BE2C (cell line): ENCODE results near the gene TMED5.

ENCODE experiments used
- DNase-seq: peaks from one replicate; pipeline ENCODE4 v3.0.0-alpha.2; 2020
- H3K27me3 ChIP-seq: fragments of 250-450 bp; sonication (Bioruptor Pico); 2 replicates; pipeline ENCODE4 v1.5.1; 2020; ENCODE audit warnings: mild to moderate bottlenecking
- H3K36me3 ChIP-seq: fragments of 250-450 bp; sonication (Bioruptor Pico); 2 replicates; pipeline ENCODE4 v1.5.1; 2020; ENCODE audit warnings: mild to moderate bottlenecking
- H3K4me1 ChIP-seq: fragments of 250-450 bp; sonication (Bioruptor Pico); 2 replicates; pipeline ENCODE4 v1.5.1; 2020
- H3K4me3 ChIP-seq: 2 replicates; pipeline ENCODE4 v1.5.1; 2011; ENCODE audit warnings: low read depth, low read length
- H3K9me3 ChIP-seq: fragments of 250-450 bp; sonication (Bioruptor Pico); 2 replicates; pipeline ENCODE4 v1.5.1; 2020
- TF ChIP-seq, protein P1 (sequence below): IDR thresholded peaks from 2 replicates; pipeline ENCODE4 v1.5.1; 2012; ENCODE audit warnings: mild to moderate bottlenecking, low read depth, low read length

The TMED5 gene

DNA sequence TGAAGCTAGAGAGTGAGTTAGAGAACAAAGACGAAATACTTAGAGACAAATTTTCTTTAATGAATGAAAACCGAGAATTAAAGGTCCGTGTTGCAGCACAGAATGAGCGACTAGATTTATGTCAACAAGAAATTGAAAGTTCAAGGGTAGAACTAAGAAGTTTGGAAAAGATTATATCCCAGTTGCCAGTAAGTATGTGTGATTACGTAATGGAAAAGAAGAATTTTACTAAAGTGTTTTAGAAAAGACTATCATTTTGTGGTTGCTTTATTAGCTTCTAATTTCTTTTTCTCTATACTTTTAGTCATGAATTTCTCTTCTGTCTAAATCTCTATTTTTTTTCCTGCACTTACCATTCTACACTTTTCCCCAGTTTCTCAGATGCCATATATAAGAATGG, 27.0 kb upstream of the TMED5 start:
- Histone ChIP-seq H3K4me3 (no peak overlapping the region), H3K4me1 (no peaks in the 10 kb centered on the region), H3K36me3 (no peaks in the 10 kb centered on the region), H3K27me3 (no peaks in the 10 kb centered on the region), H3K9me3 (no peaks in the 10 kb centered on the region)
- TF ChIP-seq, protein P1, sequence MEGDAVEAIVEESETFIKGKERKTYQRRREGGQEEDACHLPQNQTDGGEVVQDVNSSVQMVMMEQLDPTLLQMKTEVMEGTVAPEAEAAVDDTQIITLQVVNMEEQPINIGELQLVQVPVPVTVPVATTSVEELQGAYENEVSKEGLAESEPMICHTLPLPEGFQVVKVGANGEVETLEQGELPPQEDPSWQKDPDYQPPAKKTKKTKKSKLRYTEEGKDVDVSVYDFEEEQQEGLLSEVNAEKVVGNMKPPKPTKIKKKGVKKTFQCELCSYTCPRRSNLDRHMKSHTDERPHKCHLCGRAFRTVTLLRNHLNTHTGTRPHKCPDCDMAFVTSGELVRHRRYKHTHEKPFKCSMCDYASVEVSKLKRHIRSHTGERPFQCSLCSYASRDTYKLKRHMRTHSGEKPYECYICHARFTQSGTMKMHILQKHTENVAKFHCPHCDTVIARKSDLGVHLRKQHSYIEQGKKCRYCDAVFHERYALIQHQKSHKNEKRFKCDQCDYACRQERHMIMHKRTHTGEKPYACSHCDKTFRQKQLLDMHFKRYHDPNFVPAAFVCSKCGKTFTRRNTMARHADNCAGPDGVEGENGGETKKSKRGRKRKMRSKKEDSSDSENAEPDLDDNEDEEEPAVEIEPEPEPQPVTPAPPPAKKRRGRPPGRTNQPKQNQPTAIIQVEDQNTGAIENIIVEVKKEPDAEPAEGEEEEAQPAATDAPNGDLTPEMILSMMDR = no peak
- no peak for DNase-seq

DNA sequence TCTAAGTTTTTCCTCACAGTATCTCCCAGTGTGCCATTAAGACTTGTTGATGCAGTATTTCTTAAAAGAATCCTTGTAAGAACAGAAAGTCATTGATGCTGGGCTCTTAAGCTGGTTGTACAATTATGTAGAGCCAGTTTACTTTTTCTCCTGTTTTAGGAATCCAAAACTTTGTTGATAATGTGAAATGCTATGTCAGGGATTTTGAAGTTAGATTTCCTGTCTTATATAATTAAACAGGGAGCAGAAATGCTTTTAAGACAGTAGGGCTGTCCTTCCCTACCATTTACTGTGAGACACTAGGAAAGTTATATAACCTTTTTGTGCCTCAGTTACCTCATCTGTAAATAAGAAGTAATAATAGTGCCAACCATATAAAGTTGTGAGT, 26.3 kb upstream of the TMED5 start:
- H3K9me3 ChIP-seq = no peaks in the 10 kb centered on the region
- no peaks in the 10 kb centered on the region for H3K4me1 ChIP-seq
- DNase-seq = no peak
- H3K36me3 ChIP-seq = no peaks in the 10 kb centered on the region
- H3K27me3 ChIP-seq = no peaks in the 10 kb centered on the region
- no peak overlapping the region for H3K4me3 ChIP-seq
- TF ChIP-seq, protein P1 = no peak

DNA sequence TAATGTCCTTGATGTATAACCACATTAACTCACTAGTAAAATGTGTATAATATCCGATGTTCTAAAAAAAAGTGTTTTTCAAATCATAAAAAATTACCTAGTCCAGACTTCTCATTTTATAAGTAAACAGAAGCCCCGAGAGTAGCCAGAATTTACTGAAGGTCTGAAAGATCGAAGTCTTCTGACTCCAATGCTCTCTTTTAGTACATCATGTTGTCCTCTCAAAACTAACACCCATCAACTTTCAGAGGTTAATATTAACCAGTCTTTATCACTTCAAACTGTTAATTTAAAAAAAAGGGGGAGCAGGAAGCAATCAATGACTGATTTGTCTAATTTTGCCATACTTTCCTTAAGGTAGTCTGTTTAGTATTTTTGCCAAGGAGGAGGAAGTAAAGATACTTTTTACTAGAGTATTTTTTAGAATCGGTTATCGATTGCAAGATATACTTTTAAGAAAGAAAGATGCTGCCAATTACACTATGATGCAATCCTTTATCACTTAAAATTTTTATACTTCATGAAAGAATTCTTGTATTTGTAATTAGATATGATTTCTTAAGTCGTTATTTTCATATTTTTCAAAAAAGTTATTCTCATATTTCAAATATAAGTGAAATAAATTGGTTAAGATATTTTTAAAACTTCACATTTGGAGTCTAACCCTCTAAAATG, 25.8 kb upstream of the TMED5 start:
- TF ChIP-seq, protein P1 = no peak

DNA sequence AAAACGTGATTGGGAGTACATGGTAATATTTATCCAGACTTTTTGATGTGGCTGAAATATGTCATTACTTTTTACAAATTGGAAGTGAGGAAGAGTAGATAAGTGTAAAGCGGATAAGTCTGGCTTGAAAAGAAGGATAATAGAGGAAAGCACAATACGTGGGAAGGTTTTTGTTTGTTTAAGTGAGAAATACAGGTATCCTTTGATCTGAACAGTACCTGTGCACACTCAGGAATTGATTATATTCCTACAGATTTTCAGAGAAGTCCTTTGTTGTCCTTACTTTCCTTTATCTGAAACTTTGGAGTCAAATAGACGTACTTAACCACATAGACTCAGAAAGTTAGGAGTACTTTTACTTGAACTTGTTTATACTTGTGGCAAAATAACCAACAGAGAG, 20.5 kb upstream of the TMED5 start:
- Histone ChIP-seq H3K36me3 (no peaks in the 10 kb centered on the region), H3K27me3 (no peaks in the 10 kb centered on the region), H3K4me3 (no peak overlapping the region), H3K9me3 (no peaks in the 10 kb centered on the region), H3K4me1 (no peaks in the 10 kb centered on the region)
- TF ChIP-seq, protein P1 = no peak
- no peak for DNase-seq

More for the DNA sequence above, 25.8 kb upstream of the TMED5 start:
- H3K9me3 ChIP-seq = no peaks in the 10 kb centered on the region
- no peaks in the 10 kb centered on the region for H3K36me3 ChIP-seq
- DNase-seq = no peak
- H3K4me3 ChIP-seq = no peak overlapping the region
- H3K27me3 ChIP-seq = no peaks in the 10 kb centered on the region
- no peaks in the 10 kb centered on the region for H3K4me1 ChIP-seq

DNA sequence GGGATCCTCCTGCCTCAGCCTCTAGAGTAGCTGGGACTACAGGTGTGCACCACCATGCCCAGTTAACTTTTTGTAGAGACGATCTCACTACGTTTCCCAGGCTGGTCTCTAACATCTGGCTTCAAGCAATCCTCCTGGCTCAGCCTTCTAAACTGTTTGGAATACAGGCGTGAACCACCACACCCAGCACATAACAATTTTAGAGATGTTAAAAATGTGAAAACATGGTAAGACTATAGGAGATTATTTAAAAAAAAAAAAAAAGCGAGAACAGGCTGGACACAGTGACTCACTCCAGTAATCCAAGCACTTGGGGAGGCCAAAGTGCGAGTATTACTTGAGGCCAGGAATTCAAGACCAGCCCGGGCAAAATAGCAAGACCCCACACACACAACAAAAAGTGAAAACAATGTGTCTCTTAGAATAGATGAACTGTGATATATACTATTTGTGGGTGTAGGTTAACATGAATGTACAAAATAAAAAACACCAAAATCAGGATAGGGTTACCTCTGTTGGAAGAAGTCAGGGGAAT, 19.9 kb upstream of the TMED5 start:
- no peak for DNase-seq
- Histone ChIP-seq H3K4me3 (no peak overlapping the region), H3K36me3 (no peaks in the 10 kb centered on the region), H3K27me3 (no peaks in the 10 kb centered on the region), H3K9me3 (no peaks in the 10 kb centered on the region), H3K4me1 (no peaks in the 10 kb centered on the region)
- TF ChIP-seq, protein P1 = no peak

DNA sequence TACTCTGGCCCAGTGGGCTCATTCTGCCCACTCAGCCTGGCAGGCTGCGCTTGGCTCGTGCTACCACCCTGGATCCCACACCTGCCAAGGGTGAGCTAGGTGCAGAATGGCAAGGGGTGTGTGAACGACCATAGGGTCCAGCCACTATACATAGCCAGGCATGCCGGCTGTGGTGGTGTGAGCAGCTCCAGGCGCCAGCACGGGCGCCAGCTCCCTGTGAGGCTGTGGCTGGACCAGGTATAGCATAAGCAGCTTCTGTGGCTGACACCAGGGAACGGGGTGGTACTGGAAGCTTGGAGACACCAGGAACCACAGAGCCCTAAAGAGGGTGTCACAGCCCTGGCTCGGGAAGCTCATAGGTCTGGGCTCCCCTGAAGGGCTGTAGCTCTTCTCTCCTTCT, 18.9 kb upstream of the TMED5 start:
- no peaks in the 10 kb centered on the region for H3K36me3 ChIP-seq
- H3K9me3 ChIP-seq = no peaks in the 10 kb centered on the region
- H3K4me3 ChIP-seq = no peak overlapping the region
- TF ChIP-seq, protein P1 = no peak
- no peak for DNase-seq
- H3K4me1 ChIP-seq = no peaks in the 10 kb centered on the region
- H3K27me3 ChIP-seq = no peaks in the 10 kb centered on the region
